T follicular helper cell (primary cell): ENCODE data around the gene PCSK5.
"Not testable (repeated sequence)": the region's sequence is repeated elsewhere in the genome, so short reads cannot be mapped to it uniquely, and the experiment has no call there.

Experiments
- DNase-seq: peaks from one replicate; pipeline ENCODE4 v3.0.0-alpha.2; 2020; ENCODE audit warnings: low read depth
- total RNA-seq, 2 experiments: gene quantifications; one replicate each; lab custom pipeline; 2026; lab: John Stamatoyannopoulos, UW

PCSK5 gene
- 3.4 to 11.8 reads per million in 2 experiments for total RNA-seq

DNA sequence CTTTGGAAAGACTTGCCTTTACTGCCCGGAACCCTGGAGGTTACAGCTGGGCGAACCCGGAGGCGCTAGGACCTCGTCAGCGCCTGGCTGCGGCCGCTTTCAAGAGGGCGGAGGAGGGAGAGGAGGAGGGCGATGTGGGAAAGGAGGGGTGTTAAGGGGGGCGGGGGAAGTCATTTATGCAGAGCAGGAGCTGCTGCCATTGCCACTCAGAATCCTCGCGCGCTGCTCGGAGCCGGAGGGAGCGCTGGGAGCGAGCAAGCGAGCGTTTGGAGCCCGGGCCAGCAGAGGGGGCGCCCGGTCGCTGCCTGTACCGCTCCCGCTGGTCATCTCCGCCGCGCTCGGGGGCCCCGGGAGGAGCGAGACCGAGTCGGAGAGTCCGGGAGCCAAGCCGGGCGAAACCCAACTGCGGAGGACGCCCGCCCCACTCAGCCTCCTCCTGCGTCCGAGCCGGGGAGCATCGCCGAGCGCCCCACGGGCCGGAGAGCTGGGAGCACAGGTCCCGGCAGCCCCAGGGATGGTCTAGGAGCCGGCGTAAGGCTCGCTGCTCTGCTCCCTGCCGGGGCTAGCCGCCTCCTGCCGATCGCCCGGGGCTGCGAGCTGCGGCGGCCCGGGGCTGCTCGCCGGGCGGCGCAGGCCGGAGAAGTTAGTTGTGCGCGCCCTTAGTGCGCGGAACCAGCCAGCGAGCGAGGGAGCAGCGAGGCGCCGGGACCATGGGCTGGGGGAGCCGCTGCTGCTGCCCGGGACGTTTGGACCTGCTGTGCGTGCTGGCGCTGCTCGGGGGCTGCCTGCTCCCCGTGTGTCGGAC, at the start of gene PCSK5:
PCSK5 (plus strand) TSS at position 202 of the 805 bp plus-strand sequence; CDS start at position 711, 509 bp downstream.
- DNase-seq = peak; percentile 81

DNA sequence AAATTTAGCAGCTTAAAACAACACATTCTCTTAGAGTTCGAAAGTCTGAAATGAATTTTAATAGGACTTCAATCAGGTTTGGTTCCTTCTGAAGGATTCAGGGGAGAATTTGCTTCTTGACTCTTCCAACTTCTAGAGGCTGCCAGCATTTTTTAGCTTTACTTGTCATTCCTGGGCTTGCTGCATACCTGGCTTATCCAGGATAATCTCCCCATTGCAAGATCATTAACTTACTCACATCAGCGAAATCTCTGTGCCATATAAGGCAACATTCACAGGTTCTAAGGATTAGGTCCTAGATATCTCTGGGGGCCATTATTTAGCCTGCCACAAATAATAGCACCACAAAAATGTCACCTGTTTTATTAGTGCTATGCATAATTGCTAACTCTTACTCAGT, 46.2 kb upstream of the PCSK5 start:
- DNase-seq = no peak

DNA sequence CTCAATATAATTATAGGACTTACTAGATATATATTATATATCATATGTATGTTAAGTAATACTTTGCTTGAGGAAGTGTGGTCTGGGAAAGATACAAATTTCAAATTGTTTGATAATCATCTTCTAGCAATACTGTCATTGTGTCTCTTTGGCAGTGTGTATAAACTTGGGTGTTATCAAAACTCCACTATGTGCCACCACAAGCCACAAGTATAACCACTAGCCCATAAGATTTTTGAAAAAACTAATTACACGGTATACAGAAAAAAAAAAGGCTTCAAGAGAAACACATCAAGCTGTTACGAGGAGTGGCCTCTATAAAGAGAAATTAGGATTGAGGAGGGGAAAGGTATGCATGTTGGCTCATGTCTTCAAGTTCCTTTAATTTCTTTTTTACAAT, 44.7 kb upstream of the PCSK5 start:
- DNase-seq = no peak

- DNase-seq = no peak
These were observed 43.4 kb upstream of the PCSK5 start for GRCh38 chr9:75847085-75847484.

GRCh38 chr9:75850459-75851200, 39.8 kb upstream of the PCSK5 start:
- no peak for DNase-seq

GRCh38 chr9:75851917-75852316, 38.6 kb upstream of the PCSK5 start:
- no peak for DNase-seq

GRCh38 chr9:75852746-75853145, 37.7 kb upstream of the PCSK5 start:
- DNase-seq = no peak

DNA sequence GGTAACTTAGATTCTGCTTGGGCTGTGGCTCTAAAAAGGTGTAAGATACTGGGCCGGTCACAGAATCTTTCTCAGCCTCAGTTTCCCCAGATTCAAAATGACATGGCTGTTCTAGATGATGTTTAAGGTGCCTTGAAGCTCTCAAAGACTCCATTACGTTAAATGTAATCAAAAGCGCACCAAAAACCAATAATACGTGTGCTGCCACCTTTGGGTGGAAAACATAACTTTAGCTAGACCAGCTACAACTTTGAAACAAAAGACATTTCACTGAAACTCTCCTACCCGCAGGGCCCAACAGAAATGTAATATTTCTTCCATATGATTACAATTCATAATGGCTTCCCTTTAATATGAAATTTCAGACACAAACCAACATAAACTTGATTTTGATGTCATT, 35.0 kb upstream of the PCSK5 start:
- no peak for DNase-seq

- DNase-seq = no peak
These were observed 31.9 kb upstream of the PCSK5 start for GRCh38 chr9:75858497-75859092.

- DNase-seq = no peak
These were observed 26.2 kb upstream of the PCSK5 start for GRCh38 chr9:75864266-75864665.

DNA sequence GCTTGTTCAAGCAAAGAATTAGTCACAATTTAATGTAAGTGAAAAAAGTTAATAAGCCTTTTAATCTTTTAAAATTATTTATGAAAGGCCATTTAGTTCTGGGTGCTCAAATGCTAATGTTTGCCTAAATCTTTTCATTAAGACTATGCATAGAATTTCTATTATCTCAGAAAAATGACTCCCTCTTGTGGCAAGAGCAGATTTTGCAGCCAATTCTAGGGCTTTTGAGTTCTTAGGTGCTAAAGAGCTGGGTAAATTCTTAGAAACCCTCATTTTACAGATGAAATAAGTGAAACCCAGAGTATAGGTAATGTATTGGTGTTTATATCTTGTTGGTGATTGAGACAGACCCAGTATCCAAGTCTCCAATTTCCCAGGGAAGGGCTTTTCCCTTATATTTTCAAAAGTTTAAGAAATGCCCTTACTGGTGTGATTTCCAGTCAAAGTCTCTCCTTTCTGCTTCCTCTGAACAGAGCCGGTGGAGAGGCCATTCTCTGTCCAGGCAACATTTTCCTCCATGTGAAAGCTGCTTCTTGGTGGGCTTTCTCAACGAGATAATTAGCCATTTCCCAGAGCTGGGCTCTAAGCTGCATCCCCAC, 24.1 kb upstream of the PCSK5 start:
- DNase-seq = no peak

- not testable (repeated sequence) for DNase-seq
These were observed 21.9 kb upstream of the PCSK5 start for GRCh38 chr9:75868526-75868925.

DNA sequence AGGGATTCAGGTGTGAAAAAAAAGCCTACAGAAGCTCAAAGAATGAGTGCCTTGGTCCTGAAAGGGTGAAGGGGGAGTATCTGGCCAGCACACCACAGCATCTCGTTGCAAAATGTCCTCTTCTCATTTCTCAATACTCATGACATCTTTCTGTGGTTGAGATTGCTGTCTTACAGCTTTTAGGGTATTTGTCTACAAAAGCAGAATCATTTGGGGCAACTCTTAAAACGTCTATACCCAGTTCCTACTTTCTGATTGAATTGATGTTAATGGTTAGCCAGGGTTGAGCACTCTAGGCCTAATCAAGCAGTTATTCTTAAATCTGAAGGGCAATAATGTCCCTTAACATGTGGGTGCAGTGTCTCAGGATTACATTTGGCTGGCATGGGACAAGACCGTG, 21.2 kb upstream of the PCSK5 start:
- no peak for DNase-seq

GRCh38 chr9:75870450-75870849, 20.0 kb upstream of the PCSK5 start:
- DNase-seq = no peak

- DNase-seq = no peak
These were observed 18.8 kb upstream of the PCSK5 start for GRCh38 chr9:75871624-75872023.

GRCh38 chr9:75873712-75874111, 16.8 kb upstream of the PCSK5 start:
- DNase-seq = no peak

GRCh38 chr9:75876999-75877640, 13.4 kb upstream of the PCSK5 start:
- DNase-seq = no peak

GRCh38 chr9:75878488-75878860, 12.0 kb upstream of the PCSK5 start:
- no peak for DNase-seq

- DNase-seq = no peak
These were observed 9.9 kb upstream of the PCSK5 start for GRCh38 chr9:75880618-75881017.

DNA sequence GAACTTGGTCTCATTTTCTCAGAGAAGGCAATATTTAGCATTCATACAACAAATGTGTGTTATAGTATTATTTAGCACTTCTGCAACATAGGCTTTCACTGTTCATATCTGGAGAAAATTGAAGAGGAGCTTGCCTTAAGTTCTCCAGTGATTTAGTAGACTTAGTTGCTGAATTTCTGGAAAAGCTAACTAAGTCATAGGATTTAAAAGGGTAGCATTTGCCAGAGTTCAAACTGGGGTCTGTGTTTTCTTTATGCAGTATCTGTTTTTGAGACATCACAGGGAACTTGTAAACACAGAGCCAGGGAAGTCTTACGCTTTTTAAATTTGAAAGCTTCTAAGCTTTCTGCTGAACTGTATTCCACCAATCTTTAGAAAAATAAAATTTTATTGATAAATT, 8.7 kb upstream of the PCSK5 start:
- no peak for DNase-seq

- DNase-seq = no peak
These were observed 4.8 kb upstream of the PCSK5 start for GRCh38 chr9:75885652-75886051.

DNA sequence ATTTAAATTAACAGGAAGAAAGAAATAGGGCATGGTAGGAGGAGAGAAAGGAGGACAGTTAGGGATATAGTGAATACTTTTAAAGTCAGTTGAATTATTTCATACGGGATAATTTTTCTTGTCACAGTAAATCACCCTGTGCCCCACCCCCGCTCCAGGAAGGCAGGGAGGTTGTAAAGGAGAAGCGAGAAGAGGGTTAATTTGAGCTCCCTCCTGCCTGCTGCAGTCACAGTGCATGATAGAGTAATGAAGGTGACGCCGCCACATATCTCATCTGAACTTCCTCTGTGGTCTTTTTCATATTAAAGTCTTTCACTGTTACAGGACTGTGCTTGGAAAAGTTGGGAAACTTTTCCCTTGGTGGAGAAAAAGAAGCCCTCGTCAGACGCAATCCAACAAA, 896 bp upstream of the PCSK5 start:
- DNase-seq = no peak
